GM19240 (cell line): ENCODE results near the gene ATE1.

Experiments used
- DNase-seq: peaks from one replicate; pipeline ENCODE4 v3.0.0; 2011; ENCODE audit warnings: low spot score; ENCODE audit not compliant: insufficient read length

Gene ATE1

GRCh38 chr10:121698336-121698735 lies 229.5 kb downstream of the ATE1 start:
- DNase-seq = no peak

- DNase-seq = no peak
These were observed 231.0 kb downstream of the ATE1 start for GRCh38 chr10:121696854-121697253.

- DNase-seq = no peak
These were observed 231.9 kb downstream of the ATE1 start for GRCh38 chr10:121695731-121696464.

- DNase-seq = no peak
These were observed 232.7 kb downstream of the ATE1 start for GRCh38 chr10:121694966-121695643.

- no peak for DNase-seq
These were observed 233.4 kb downstream of the ATE1 start for GRCh38 chr10:121694327-121694965.

- no peak for DNase-seq
These were observed 235.2 kb downstream of the ATE1 start for GRCh38 chr10:121692626-121693025.

- no peak for DNase-seq
These were observed 236.9 kb downstream of the ATE1 start for GRCh38 chr10:121690970-121691369.
